Panc1 (cell line): ENCODE data around the gene GPR107. TPM values are rescaled to one million over a fixed set of nuclear protein-coding genes. Genes with fewer than 3 reads are reported as not detected.

Experiments used
- ATAC-seq: fragments of 200-7000 bp; cut with Tn5 transposase; 2 replicates; pipeline ENCODE4 v1.9.1; 2020; ENCODE audit warnings: mild to moderate bottlenecking, moderate library complexity
- BruUV-seq: library from RNA; stranded (reverse); fragments of 400-500 nt; replicated peaks from 2 replicates; lab custom pipeline; 2021; lab: Mats Ljungman, UMichigan
- CTCF ChIA-PET: fragments of 300-600 bp; sonication (Branson Sonifier 250); formaldehyde crosslinking; loops from one replicate; lab custom pipeline; 2022; ENCODE audit warnings: antibody characterized with exemption; lab: Charles Lee
- POLR2A ChIA-PET: fragments of 300-600 bp; sonication (Branson Sonifier 250); formaldehyde crosslinking; loops from one replicate; lab custom pipeline; 2022; ENCODE audit warnings: antibody characterized with exemption; lab: Charles Lee
- DNase-seq: peaks from one replicate; pipeline ENCODE4 v3.0.0-alpha.2; 2010; ENCODE audit warnings: low read depth, low spot score
- H3K27ac ChIP-seq: 2 replicates; pipeline ENCODE4 v1.5.1; 2011; ENCODE audit warnings: mild to moderate bottlenecking, low read length, inconsistent platforms
- H3K27me3 ChIP-seq: fragments of 200-500 bp; sonication (Bioruptor generic); 2 replicates; pipeline ENCODE4 v1.6.0; 2014; ENCODE audit warnings: low read length, inconsistent platforms; ENCODE audit not compliant: control insufficient read depth, insufficient read depth
- H3K36me3 ChIP-seq: fragments of 200-500 bp; sonication (Bioruptor generic); 2 replicates; pipeline ENCODE4 v1.5.1; 2014; ENCODE audit warnings: inconsistent platforms, mild to moderate bottlenecking, low read length, moderate library complexity; ENCODE audit not compliant: control insufficient read depth, insufficient read depth
- H3K4me1 ChIP-seq: 2 replicates; pipeline ENCODE4 v1.5.1; 2011; ENCODE audit warnings: inconsistent platforms, mild to moderate bottlenecking, low read length, moderate library complexity; ENCODE audit not compliant: control insufficient read depth, insufficient read depth
- H3K4me3 ChIP-seq, 2 experiments: 2 replicates each; pipeline ENCODE4 v1.5.1; 2011 to 2012; ENCODE audit warnings: low read depth in 2 of 2, low read length in 2 of 2, mild to moderate bottlenecking in 2 of 2, inconsistent platforms in 1 of 2, moderate library complexity in 1 of 2
- H3K9me3 ChIP-seq: fragments of 200-500 bp; sonication (Bioruptor generic); 2 replicates; pipeline ENCODE4 v1.5.1; 2014; ENCODE audit warnings: low read depth, mild to moderate bottlenecking, inconsistent platforms, low read length, moderate library complexity; ENCODE audit not compliant: control insufficient read depth, insufficient read depth
- POLR2AphosphoS5 ChIP-seq: IDR thresholded peaks from 2 replicates; pipeline ENCODE4 v1.6.1; 2012; ENCODE audit warnings: mild to moderate bottlenecking, low read depth, low read length, moderate library complexity
- SIN3A ChIP-seq: IDR thresholded peaks from 2 replicates; pipeline ENCODE4 v1.6.1; 2012; ENCODE audit warnings: low read depth, mild to moderate bottlenecking, low read length, moderate library complexity, borderline replicate concordance; ENCODE audit not compliant: insufficient read depth
- TCF7L2 ChIP-seq: IDR thresholded peaks from 2 replicates; pipeline ENCODE4 v1.6.1; 2011; ENCODE audit warnings: mild to moderate bottlenecking, low read depth, low read length, inconsistent platforms
- in situ Hi-C: cut with HindIII; loops from 2 replicates; pipeline ENCODE4 v1.10.0; 2016; ENCODE audit warnings: low sequenced_read_pairs, low pct_unique_long_range_greater_than_20kb
- intact Hi-C: fragments of 100-400 bp; cut with micrococcal nuclease; formaldehyde crosslinking; loops from one replicate; pipeline ENCODE4 v1.10.0; 2022; ENCODE audit not compliant: unreplicated experiment
- total RNA-seq: library from RNA; stranded (reverse); gene quantifications from one replicate; pipeline ENCODE4 v1.2.1, GENCODE V29; 2021; ENCODE audit not compliant: unreplicated experiment
- TF ChIP-seq, protein P1 (sequence below), 2 experiments: IDR thresholded peaks; 2 replicates each; pipeline ENCODE4 v1.6.1; 2011 to 2012; ENCODE audit warnings: low read depth in 2 of 2, control low read depth in 1 of 2, low read length in 1 of 2, mild to moderate bottlenecking in 1 of 2, moderate library complexity in 1 of 2; ENCODE audit not compliant: insufficient read depth in 1 of 2
- TF ChIP-seq, protein P2 (sequence below): fragments of 450-650 bp; IDR thresholded peaks from 2 replicates; pipeline ENCODE4 v1.5.1; 2017; ENCODE audit warnings: mild to moderate bottlenecking

The GPR107 gene
- total RNA-seq, 1 experiment from 2014 or later: 43.0 TPM

DNA sequence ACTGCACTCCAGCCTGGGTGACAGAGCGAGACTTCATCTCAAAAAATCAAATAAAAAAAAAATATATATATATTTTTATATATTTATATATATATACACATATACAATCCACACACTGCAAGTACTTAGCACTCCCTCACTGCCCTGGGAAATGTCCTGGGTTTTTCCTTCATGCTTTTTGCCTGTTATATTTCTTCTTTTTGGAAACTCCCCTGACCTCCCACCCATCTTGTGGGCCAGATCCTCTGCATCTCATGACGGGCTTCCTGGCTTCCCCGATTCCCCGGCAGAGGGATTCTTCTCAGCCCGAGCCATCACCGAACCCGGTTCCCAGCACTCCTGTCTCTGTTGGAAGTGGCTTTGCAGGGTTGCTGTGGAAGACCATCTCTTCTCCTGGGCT lies 79.0 kb downstream of the GPR107 start:
- DNase-seq (no peak), ATAC-seq (no peak)
- Histone ChIP-seq H3K4me3 (no peak overlapping the region), H3K27me3 (no peaks in the 10 kb centered on the region), H3K4me1 (no peaks in the 10 kb centered on the region), H3K9me3 (no peaks in the 10 kb centered on the region), H3K36me3 (0 out of 2 replicates have a peak, but pooled peaks cover 3% of the 10 kb centered on the region), H3K27ac (no peak overlapping the region)
- CTCF ChIA-PET: no interaction called here
- TF ChIP-seq SIN3A: no peak
- TF ChIP-seq, protein P1, sequence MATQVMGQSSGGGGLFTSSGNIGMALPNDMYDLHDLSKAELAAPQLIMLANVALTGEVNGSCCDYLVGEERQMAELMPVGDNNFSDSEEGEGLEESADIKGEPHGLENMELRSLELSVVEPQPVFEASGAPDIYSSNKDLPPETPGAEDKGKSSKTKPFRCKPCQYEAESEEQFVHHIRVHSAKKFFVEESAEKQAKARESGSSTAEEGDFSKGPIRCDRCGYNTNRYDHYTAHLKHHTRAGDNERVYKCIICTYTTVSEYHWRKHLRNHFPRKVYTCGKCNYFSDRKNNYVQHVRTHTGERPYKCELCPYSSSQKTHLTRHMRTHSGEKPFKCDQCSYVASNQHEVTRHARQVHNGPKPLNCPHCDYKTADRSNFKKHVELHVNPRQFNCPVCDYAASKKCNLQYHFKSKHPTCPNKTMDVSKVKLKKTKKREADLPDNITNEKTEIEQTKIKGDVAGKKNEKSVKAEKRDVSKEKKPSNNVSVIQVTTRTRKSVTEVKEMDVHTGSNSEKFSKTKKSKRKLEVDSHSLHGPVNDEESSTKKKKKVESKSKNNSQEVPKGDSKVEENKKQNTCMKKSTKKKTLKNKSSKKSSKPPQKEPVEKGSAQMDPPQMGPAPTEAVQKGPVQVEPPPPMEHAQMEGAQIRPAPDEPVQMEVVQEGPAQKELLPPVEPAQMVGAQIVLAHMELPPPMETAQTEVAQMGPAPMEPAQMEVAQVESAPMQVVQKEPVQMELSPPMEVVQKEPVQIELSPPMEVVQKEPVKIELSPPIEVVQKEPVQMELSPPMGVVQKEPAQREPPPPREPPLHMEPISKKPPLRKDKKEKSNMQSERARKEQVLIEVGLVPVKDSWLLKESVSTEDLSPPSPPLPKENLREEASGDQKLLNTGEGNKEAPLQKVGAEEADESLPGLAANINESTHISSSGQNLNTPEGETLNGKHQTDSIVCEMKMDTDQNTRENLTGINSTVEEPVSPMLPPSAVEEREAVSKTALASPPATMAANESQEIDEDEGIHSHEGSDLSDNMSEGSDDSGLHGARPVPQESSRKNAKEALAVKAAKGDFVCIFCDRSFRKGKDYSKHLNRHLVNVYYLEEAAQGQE (IDR thresholded peaks at IDR 0.05; ENCODE audit: insufficient read depth in 1 of 2, low read depth in 2 of 2, low read length in 1 of 2): no peak
- no peak for TF ChIP-seq TCF7L2
- no peak for TF ChIP-seq POLR2AphosphoS5
- TF ChIP-seq, protein P2, sequence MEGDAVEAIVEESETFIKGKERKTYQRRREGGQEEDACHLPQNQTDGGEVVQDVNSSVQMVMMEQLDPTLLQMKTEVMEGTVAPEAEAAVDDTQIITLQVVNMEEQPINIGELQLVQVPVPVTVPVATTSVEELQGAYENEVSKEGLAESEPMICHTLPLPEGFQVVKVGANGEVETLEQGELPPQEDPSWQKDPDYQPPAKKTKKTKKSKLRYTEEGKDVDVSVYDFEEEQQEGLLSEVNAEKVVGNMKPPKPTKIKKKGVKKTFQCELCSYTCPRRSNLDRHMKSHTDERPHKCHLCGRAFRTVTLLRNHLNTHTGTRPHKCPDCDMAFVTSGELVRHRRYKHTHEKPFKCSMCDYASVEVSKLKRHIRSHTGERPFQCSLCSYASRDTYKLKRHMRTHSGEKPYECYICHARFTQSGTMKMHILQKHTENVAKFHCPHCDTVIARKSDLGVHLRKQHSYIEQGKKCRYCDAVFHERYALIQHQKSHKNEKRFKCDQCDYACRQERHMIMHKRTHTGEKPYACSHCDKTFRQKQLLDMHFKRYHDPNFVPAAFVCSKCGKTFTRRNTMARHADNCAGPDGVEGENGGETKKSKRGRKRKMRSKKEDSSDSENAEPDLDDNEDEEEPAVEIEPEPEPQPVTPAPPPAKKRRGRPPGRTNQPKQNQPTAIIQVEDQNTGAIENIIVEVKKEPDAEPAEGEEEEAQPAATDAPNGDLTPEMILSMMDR: no peak
- POLR2A ChIA-PET: no interaction called here
- BruUV-seq: no TSS peak
- in situ Hi-C loops: no loop called here
- intact Hi-C loops: no loop called here

GRCh38 chr9:130137081-130137640 lies 83.5 kb downstream of the GPR107 start:
- no peak for TF ChIP-seq SIN3A
- TF ChIP-seq, protein P2: no peak
- ChIA-PET CTCF (no interaction called here), POLR2A (no interaction called here)
- ATAC-seq: no peak
- Histone ChIP-seq H3K36me3 (no peaks in the 10 kb centered on the region), H3K9me3 (no peaks in the 10 kb centered on the region), H3K4me3 (no peak overlapping the region), H3K27ac (no peak overlapping the region), H3K4me1 (no peaks in the 10 kb centered on the region), H3K27me3 (no peaks in the 10 kb centered on the region)
- in situ Hi-C loops: no loop called here
- no TSS peak for BruUV-seq
- DNase-seq: no peak
- intact Hi-C loops: no loop called here
